AG20443 (cell line): ENCODE data around the gene OCIAD1.

Source experiments
- DNase-seq: peaks from one replicate; pipeline ENCODE4 v3.0.0; 2012; ENCODE audit warnings: low spot score, mixed read lengths

OCIAD1 gene

DNA sequence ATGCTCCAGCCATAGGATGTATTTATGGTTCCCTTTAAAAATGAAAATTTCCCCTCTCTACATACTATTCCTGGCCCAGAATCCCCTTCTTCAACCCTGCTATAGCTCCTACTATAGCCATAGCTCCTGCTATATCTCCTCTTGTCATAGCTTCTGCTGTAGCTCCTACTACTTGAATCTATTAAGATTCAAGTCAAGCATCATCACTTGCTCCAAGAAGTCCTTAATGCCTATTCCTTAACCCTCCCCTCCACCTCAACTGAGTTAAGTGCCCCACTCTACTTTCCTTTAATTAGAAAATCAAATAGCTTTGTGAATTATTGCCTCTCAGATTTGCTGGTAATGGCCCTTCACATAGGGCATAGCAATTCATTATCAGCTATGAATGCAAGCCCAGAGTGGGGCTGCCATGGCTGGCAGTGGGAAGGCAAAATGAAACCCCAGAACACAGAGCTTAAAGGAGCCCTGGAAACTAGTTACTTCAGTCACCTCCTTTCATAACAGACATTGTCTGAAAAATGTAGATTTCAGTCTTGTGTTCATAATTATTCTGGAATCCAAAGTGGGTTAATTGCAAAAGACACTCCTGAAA lies 60.2 kb downstream of the OCIAD1 start:
- DNase-seq, result no peak

GRCh38 chr4:48896845-48897244 lies 66.0 kb downstream of the OCIAD1 start:
- no peak for DNase-seq

GRCh38 chr4:48898733-48899431 lies 68.0 kb downstream of the OCIAD1 start:
- no peak for DNase-seq

GRCh38 chr4:48899432-48899749 lies 68.5 kb downstream of the OCIAD1 start:
- DNase-seq, result no peak

GRCh38 chr4:48899950-48900349 lies 69.1 kb downstream of the OCIAD1 start:
- no peak for DNase-seq

- no peak for DNase-seq
Observed at GRCh38 chr4:48901196-48901595, 70.3 kb downstream of the OCIAD1 start.

GRCh38 chr4:48902266-48902665 lies 71.4 kb downstream of the OCIAD1 start:
- DNase-seq, result no peak

DNA sequence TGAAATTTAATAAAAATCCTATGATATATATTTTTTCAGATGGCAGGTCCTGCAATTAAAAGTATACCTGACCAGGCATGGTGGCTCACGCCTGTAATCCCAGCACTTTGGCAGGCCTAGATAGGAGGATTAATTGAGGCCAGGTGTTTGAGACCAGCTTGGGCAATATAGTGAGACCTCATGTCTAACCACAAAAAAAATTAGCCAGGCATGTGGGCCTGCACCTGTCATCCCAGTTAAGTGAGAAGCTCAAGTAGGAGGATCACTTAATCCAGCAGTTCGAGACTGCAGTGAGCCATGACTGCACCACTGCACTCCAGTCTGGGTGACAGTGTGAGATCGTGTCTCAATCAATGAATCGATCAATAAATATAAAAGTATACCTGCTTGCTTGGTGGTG lies 73.2 kb downstream of the OCIAD1 start:
- DNase-seq, result no peak

DNA sequence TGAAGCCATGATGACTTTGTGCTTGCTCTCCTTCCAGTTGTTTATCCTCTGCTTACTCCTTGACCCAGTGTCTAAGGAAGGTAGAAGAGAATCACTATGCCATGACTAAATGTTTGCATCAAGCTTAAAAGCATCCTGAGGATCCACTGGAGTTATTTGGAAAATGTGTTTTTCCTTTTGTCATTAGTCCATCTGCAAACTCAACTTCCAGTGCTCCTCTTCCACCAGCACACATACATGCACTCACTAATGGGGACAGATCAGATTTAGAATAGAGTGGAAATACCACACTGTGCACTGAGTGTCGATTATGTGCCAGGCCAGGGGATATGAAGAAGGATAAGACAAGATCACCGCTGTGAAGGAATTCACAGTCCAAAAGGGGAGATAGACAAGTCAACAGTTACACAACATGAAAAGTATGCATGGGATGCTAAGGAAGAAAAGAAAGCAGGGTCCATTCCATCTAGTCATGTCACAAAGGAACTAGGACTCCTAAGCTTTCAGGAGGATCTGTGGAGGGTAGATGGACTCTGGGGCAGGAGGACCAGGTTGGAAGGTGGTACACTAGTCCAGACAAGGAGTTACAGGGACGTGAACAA lies 73.8 kb downstream of the OCIAD1 start:
- no peak for DNase-seq

DNA sequence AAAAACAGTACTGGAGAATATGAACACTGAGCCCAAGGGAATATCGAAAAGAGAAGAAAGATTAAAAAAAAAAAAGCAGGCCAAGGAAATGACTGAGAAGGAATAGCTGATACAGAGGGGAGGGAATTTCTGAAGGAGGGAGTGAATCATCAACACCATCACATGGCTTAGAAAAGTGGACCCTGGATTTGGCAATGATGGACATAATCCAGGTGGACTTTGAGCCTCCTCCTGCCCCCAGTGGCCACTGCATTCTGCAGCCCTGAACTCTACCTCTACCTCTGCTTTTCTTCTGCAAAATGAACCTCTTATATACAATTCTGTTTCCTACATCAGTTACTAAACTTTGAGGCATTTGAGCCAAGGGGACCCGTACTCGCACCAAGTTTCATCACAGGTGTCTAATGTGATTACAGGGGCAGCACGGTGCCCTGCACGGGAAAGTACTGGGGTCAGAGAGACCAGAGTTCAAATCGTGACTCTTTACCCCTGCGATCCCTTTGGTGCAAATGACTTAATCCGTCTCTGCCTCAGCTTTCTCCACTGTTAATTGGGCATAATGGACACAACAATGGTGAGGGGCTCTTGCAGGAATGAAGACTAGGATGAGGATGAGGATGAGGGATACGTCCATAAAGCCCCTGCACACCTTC lies 74.6 kb downstream of the OCIAD1 start:
- DNase-seq, result peak; percentile 30

DNA sequence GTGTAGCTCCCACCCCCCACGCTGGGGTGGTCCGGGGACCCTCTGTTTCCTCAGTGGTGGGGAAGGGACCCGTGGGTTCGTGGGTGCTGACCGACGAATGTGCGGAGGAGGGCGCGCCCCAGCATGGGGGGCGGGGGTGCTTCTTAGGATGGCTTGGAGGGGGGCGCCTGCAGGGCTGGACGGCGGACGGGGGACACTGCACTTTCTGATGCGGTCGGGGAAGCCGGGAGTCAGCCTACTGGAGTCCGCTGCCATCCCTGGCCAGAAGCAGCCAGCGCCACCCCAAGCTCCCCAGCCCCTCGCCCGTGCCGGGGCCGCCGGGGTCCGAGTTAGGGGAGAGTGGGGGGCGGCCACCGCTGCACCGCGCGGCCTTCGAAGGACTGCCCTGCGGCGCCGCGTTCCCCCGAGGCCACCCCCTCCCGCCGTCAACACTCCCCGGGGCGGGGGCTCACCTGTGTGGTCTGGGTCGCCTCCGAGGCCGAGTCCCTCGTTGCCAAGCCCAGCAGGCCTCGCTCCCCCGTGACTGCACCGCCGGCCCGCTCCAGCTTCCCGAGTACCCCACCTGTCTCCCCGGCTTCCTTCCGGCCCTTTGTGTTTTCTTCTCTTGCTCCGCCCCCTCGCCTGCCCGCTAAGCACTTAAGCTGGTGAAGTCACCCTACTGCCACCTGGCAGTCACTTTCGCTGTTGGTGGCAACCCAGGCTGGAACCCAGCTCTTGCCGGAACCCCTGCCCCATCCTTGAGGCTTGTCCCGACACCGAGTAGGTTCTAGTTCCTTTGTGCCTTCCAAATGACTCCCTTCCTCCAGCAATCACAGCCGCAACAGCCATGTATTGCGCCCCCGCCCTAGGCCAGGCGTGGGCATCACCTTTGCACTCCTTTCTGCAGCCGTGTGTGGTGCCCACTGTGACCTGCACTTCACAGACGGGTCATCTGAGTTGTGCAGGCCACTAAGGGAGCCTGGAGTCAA lies 75.6 kb downstream of the OCIAD1 start, which contains the start of gene OCIAD2:
Gene OCIAD2 (minus strand): TSS at position 569 of the 968 bp plus-strand sequence. CDS start 2,225 bp downstream, outside the sequence.
- peak; percentile 59 for DNase-seq

DNA sequence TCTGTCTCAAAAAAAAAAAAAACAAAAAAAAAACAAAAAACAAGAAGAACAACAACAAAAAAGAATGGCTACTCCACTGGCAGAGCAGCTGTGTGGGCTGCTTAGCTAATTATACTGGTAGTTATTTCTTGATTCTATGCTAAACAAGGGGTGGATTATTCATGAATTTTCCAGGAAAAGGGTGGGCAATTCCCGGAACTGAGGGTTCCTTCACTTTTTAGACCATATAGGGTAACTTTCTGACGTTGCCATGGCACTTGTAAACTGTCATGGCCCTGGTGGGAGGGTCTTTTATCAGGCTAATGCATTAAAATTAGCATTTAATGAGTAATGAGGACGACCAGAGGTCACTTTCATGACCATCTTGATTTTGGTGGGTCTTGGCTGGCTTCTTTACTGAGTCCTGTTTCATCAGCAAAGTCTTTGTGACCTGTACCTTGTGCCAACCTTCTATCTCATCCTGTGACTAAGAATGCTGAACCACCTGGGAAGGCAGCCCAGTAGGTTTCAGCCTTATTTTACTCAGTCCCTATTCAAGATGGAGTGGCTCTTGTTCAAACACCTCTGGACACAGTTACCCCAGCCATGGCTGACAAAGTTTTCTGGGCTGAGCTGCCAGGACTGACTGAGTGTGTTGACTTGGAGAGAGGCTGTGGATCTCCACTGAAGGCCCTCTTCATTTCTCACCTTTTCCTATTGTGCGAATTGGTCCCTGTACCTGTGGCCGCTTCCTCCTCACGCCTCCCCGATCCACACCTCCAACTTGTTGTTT lies 77.0 kb downstream of the OCIAD1 start:
- no peak for DNase-seq

GRCh38 chr4:48908687-48909086 lies 77.8 kb downstream of the OCIAD1 start:
- DNase-seq, result no peak

DNA sequence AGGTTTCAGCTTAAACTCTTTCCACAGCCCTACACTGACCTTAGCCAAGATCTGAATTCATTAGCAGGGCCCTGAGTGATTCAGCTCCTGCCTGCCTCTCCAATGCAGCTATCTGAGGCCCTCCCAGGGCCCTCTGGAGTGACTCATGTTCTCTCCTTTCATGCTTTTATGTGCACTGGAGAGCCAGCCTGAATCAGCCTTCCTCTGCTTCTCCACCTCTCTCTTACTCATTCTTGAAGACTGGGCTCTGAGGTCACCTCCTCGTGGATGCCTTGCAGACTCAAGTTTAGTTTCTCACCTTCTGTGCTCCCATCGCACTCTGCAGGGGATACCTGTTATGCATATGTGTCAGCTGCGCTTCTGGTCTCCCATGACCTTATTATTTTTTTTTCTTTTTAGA lies 78.8 kb downstream of the OCIAD1 start:
- peak; percentile 93 for DNase-seq

- no peak for DNase-seq
Observed at GRCh38 chr4:48910511-48910910, 79.6 kb downstream of the OCIAD1 start.
